Thymus (tissue), 11 donors: ENCODE measurements around the gene ENKUR. TPM values are rescaled to one million over a fixed set of nuclear protein-coding genes. Genes with fewer than 3 reads are reported as not detected.
"Not testable (repeated sequence)": the region's sequence is repeated elsewhere in the genome, so short reads cannot be mapped to it uniquely, and the experiment has no call there.

ENCODE experiments used
- DNase-seq, 9 donors: peaks; one replicate each; pipeline ENCODE4 v3.0.0-alpha.2; 2013; ENCODE audit warnings: low spot score in 9 of 9, low read depth in 6 of 9, missing footprints in 1 of 9
- H3K27ac ChIP-seq, 2 donors: one replicate each; pipeline ENCODE4 v1.5.1; 2013; ENCODE audit warnings: control low read depth in 1 of 2, low read depth in 1 of 2, low read length in 1 of 2, mild to moderate bottlenecking in 1 of 2, moderate library complexity in 1 of 2
- H3K27me3 ChIP-seq, 2 donors: one replicate each; pipeline ENCODE4 v1.5.1; 2013; ENCODE audit warnings: low read length in 1 of 2; ENCODE audit not compliant: control insufficient read depth in 2 of 2, insufficient read depth in 1 of 2
- H3K36me3 ChIP-seq, 2 donors: one replicate each; pipeline ENCODE4 v1.5.1; 2013; ENCODE audit warnings: low read length in 1 of 2, mild to moderate bottlenecking in 1 of 2, moderate library complexity in 1 of 2; ENCODE audit not compliant: control insufficient read depth in 2 of 2, insufficient read depth in 2 of 2
- H3K4me1 ChIP-seq, 2 donors: one replicate each; pipeline ENCODE4 v1.5.1; 2013; ENCODE audit warnings: low read length in 2 of 2; ENCODE audit not compliant: control insufficient read depth in 2 of 2, insufficient read depth in 2 of 2
- H3K4me3 ChIP-seq, 2 donors: one replicate each; pipeline ENCODE4 v1.5.1; 2013; ENCODE audit warnings: low read length in 2 of 2, control low read depth in 1 of 2, mild to moderate bottlenecking in 1 of 2
- H3K9me3 ChIP-seq, 2 donors: one replicate each; pipeline ENCODE4 v1.5.1; 2013; ENCODE audit warnings: low read length in 1 of 2, mild to moderate bottlenecking in 1 of 2; ENCODE audit not compliant: control insufficient read depth in 2 of 2, insufficient read depth in 1 of 2
- WGBS: extraction: QIAGEN DNeasy Blood & Tissue Kit; methylation state at CpG from one replicate; pipeline ENCODE4 v1.1.7; 2013; 5-methylcytosine and 5-hydroxymethylcytosine counted together
- polyA plus RNA-seq: library from polyadenylated mRNA; stranded (reverse); fragments of 200-250 nt; gene quantifications from one replicate; pipeline ENCODE4 v1.2.3, GENCODE V29; 2013
- total RNA-seq: library from RNA; stranded (reverse); fragments of 120-200 nt; gene quantifications from one replicate; pipeline ENCODE4 v1.2.4, GENCODE V29; 2013
- donor health status: healthy.

Gene ENKUR
- total and polyA plus RNA-seq, 2 donors: 0.05 to 0.41 TPM

GRCh38 chr10:24958721-24959381 lies 57.1 kb downstream of the ENKUR start:
- H3K36me3 ChIP-seq: no peaks in the 10 kb centered on the region
- H3K27ac ChIP-seq: no peak overlapping the region
- H3K4me3 ChIP-seq: no peak overlapping the region
- 84% methylated on average over 5 of the region's 5 CpGs for WGBS
- no peaks in the 10 kb centered on the region for H3K9me3 ChIP-seq
- no peaks in the 10 kb centered on the region for H3K27me3 ChIP-seq
- no peaks in the 10 kb centered on the region for H3K4me1 ChIP-seq
- no peak for DNase-seq

GRCh38 chr10:24958091-24958720 lies 57.8 kb downstream of the ENKUR start:
- Histone ChIP-seq H3K27me3 (no peaks in the 10 kb centered on the region), H3K9me3 (no peaks in the 10 kb centered on the region), H3K4me3 (no peak overlapping the region), H3K27ac (peak overlapping the region in 1 of 2 donors; percentile 46), H3K4me1 (peaks cover 0 to 5% of the 10 kb centered on the region in 2 donors), H3K36me3 (no peaks in the 10 kb centered on the region)
- DNase-seq: no peak
- WGBS: 81% methylated on average over 4 of the region's 4 CpGs

GRCh38 chr10:24957624-24958051 lies 58.3 kb downstream of the ENKUR start:
- H3K27ac ChIP-seq, DNase-seq, H3K9me3 ChIP-seq, H3K36me3 ChIP-seq, H3K4me1 ChIP-seq, H3K27me3 ChIP-seq, H3K4me3 ChIP-seq: not testable (repeated sequence)
- WGBS: 94% methylated on average over 6 of the region's 6 CpGs

- H3K9me3 ChIP-seq: no peaks in the 10 kb centered on the region
- WGBS: 95% methylated on average over 11 of the region's 11 CpGs
- no peak overlapping the region for H3K4me3 ChIP-seq
- peaks cover 6 to 18% of the 10 kb centered on the region in 2 donors for H3K4me1 ChIP-seq
- peaks cover 0 to 10% of the 10 kb centered on the region in 2 donors for H3K27me3 ChIP-seq
- no peaks in the 10 kb centered on the region for H3K36me3 ChIP-seq
- H3K27ac ChIP-seq: peak overlapping the region; percentile 15 to 50
- no peak for DNase-seq
These were observed 62.3 kb downstream of the ENKUR start for GRCh38 chr10:24953675-24954074.

- DNase-seq: peak in 7 of 9 donors; percentile 21 to 67 (median 29)
- Histone ChIP-seq H3K27me3 (peaks cover 0 to 10% of the 10 kb centered on the region in 2 donors), H3K36me3 (no peaks in the 10 kb centered on the region), H3K4me3 (peak overlapping the region; percentile 56 to 70), H3K9me3 (no peaks in the 10 kb centered on the region), H3K27ac (peak overlapping the region; percentile 50 to 77), H3K4me1 (peaks cover 6 to 18% of the 10 kb centered on the region in 2 donors)
- WGBS: 12% methylated on average over 53 of the region's 53 CpGs
These were observed 63.0 kb downstream of the ENKUR start for GRCh38 chr10:24952707-24953645.

- H3K9me3 ChIP-seq: no peaks in the 10 kb centered on the region
- peaks cover 0 to 10% of the 10 kb centered on the region in 2 donors for H3K27me3 ChIP-seq
- H3K4me1 ChIP-seq: peaks cover 6 to 18% of the 10 kb centered on the region in 2 donors
- H3K36me3 ChIP-seq: no peaks in the 10 kb centered on the region
- WGBS: 2% methylated on average over 56 of the region's 56 CpGs
- peak in 4 of 9 donors; percentile 8 to 45 (median 28) for DNase-seq
- H3K27ac ChIP-seq: peak within 1 kb of the TSS; percentile 64 to 77
- H3K4me3 ChIP-seq: peak within 1 kb of the TSS; percentile 56 to 70
These were observed 63.7 kb downstream of the ENKUR start, which contains the start of gene PRTFDC1 for GRCh38 chr10:24952143-24952706. Gene PRTFDC1 (minus strand): TSS chr10:24952606. CDS start chr10:24952575, 31 bp downstream.

GRCh38 chr10:24951201-24952142 lies 64.5 kb downstream of the ENKUR start:
- H3K27ac ChIP-seq: peak overlapping the region; percentile 64 to 75
- DNase-seq: peak in 1 of 9 donors; percentile 5
- 80% methylated on average over 10 of the region's 10 CpGs for WGBS
- H3K9me3 ChIP-seq: no peaks in the 10 kb centered on the region
- H3K4me1 ChIP-seq: peaks cover 6 to 18% of the 10 kb centered on the region in 2 donors
- peaks cover 0 to 10% of the 10 kb centered on the region in 2 donors for H3K27me3 ChIP-seq
- H3K36me3 ChIP-seq: no peaks in the 10 kb centered on the region
- H3K4me3 ChIP-seq: peak overlapping the region; percentile 56 to 70

GRCh38 chr10:24950439-24950838 lies 65.5 kb downstream of the ENKUR start:
- H3K27ac ChIP-seq: no peak overlapping the region
- H3K36me3 ChIP-seq: no peaks in the 10 kb centered on the region
- no peak overlapping the region for H3K4me3 ChIP-seq
- no peak for DNase-seq
- 97% methylated on average over 5 of the region's 5 CpGs for WGBS
- no peaks in the 10 kb centered on the region for H3K9me3 ChIP-seq
- peaks cover 6 to 18% of the 10 kb centered on the region in 2 donors for H3K4me1 ChIP-seq
- H3K27me3 ChIP-seq: peaks cover 0 to 10% of the 10 kb centered on the region in 2 donors
